Suprapubic skin (tissue), 4 donors: ENCODE results near the gene UBE2O. TPM values are rescaled to one million over a fixed set of nuclear protein-coding genes. Genes with fewer than 3 reads are reported as not detected.

Source experiments
- DNase-seq, 2 donors: peaks; one replicate each; pipeline ENCODE4 v3.0.0-alpha.2; 2019; ENCODE audit warnings: low spot score in 2 of 2
- H3K27ac ChIP-seq: fragments of 200-600 bp; sonication (generic); one replicate; pipeline ENCODE4 v1.5.1; 2019
- H3K27me3 ChIP-seq: fragments of 200-600 bp; sonication (generic); one replicate; pipeline ENCODE4 v1.5.1; 2019
- H3K36me3 ChIP-seq: fragments of 200-600 bp; sonication (generic); one replicate; pipeline ENCODE4 v1.5.1; 2019
- H3K4me1 ChIP-seq: fragments of 200-600 bp; sonication (generic); one replicate; pipeline ENCODE4 v1.5.1; 2019
- H3K4me3 ChIP-seq: fragments of 200-600 bp; sonication (generic); one replicate; pipeline ENCODE4 v1.5.1; 2019; ENCODE audit warnings: mild to moderate bottlenecking
- H3K9me3 ChIP-seq: fragments of 200-600 bp; sonication (generic); one replicate; pipeline ENCODE4 v1.5.1; 2019
- CTCF ChIP-seq, 2 donors: fragments of 200-600 bp in 1 of 2; fragments of 450-650 bp in 1 of 2; sonication (generic) in 1 of 2; IDR thresholded peaks; one replicate each; pipeline ENCODE4 v1.5.1; 2016 to 2019; ENCODE audit warnings: antibody characterized with exemption in 2 of 2, mild to moderate bottlenecking in 1 of 2, moderate library complexity in 1 of 2
- EP300 ChIP-seq: sonication (generic); formaldehyde crosslinking; IDR thresholded peaks from one replicate; pipeline ENCODE4 v1.6.1; 2017; ENCODE audit warnings: antibody characterized with exemption
- POLR2A ChIP-seq, 2 donors: fragments of 450-650 bp; IDR thresholded peaks; one replicate each; pipeline ENCODE4 v1.6.1; 2017; ENCODE audit warnings: antibody characterized with exemption in 2 of 2, mild to moderate bottlenecking in 2 of 2, moderate library complexity in 2 of 2
- POLR2AphosphoS5 ChIP-seq, 3 donors: sonication (generic); formaldehyde crosslinking; IDR thresholded peaks; one replicate each; pipeline ENCODE4 v1.6.1; 2017; ENCODE audit warnings: antibody characterized with exemption in 3 of 3
- WGBS: methylation state at CpG from one replicate; pipeline ENCODE4 v1.1.5; 2018; 5-methylcytosine and 5-hydroxymethylcytosine counted together
- total RNA-seq, 4 donors: library from RNA; depleted of rRNA; stranded (reverse); fragments of >200 nt; gene quantifications; one replicate each; pipeline ENCODE4 v1.1.0, GENCODE V29; 2016

UBE2O gene
- total RNA-seq, 4 donors from 2014 or later: 31.3 to 42.0 (median 37.7) TPM

- no peaks in the 10 kb centered on the region for H3K36me3 ChIP-seq
- WGBS: 94% methylated on average over 6 of the region's 6 CpGs
Observed at GRCh38 chr17:76496464-76496863, 43.5 kb upstream of the UBE2O start.

GRCh38 chr17:76495663-76496400 lies 42.9 kb upstream of the UBE2O start:
- TF ChIP-seq POLR2A (IDR thresholded peaks at IDR 0.05) (no peak), CTCF (IDR thresholded peaks at IDR 0.05) (no peak), POLR2AphosphoS5 (IDR thresholded peaks at IDR 0.05) (no peak), EP300 (no peak)
- Histone ChIP-seq H3K36me3 (no peaks in the 10 kb centered on the region), H3K9me3 (no peaks in the 10 kb centered on the region), H3K27ac (no peak overlapping the region), H3K27me3 (no peaks in the 10 kb centered on the region), H3K4me3 (no peak overlapping the region), H3K4me1 (peaks cover 72% of the 10 kb centered on the region)
- WGBS: 70% methylated on average over 15 of the region's 16 CpGs
- no peak for DNase-seq

More at GRCh38 chr17:76496464-76496863, 43.5 kb upstream of the UBE2O start:
- Histone ChIP-seq H3K27me3 (no peaks in the 10 kb centered on the region), H3K4me1 (peaks cover 70% of the 10 kb centered on the region), H3K27ac (no peak overlapping the region), H3K4me3 (no peak overlapping the region), H3K9me3 (no peaks in the 10 kb centered on the region)
- no peak for DNase-seq
- TF ChIP-seq POLR2A (IDR thresholded peaks at IDR 0.05) (no peak), EP300 (no peak), CTCF (IDR thresholded peaks at IDR 0.05) (no peak), POLR2AphosphoS5 (IDR thresholded peaks at IDR 0.05) (no peak)

GRCh38 chr17:76493505-76494167 lies 40.7 kb upstream of the UBE2O start:
- 53% methylated on average over 12 of the region's 21 CpGs for WGBS
- DNase-seq: no peak
- Histone ChIP-seq H3K27me3 (no peaks in the 10 kb centered on the region), H3K27ac (peak overlapping the region; percentile 76), H3K4me1 (peaks cover 61% of the 10 kb centered on the region), H3K4me3 (peak overlapping the region; percentile 1), H3K36me3 (no peaks in the 10 kb centered on the region), H3K9me3 (no peaks in the 10 kb centered on the region)
- TF ChIP-seq CTCF (IDR thresholded peaks at IDR 0.05) (no peak), EP300 (no peak), POLR2AphosphoS5 (IDR thresholded peaks at IDR 0.05) (no peak), POLR2A (IDR thresholded peaks at IDR 0.05) (no peak)

- no peak for TF ChIP-seq CTCF (IDR thresholded peaks at IDR 0.05)
- peak in 1 of 3 donors; percentile 10 for TF ChIP-seq POLR2AphosphoS5 (IDR thresholded peaks at IDR 0.05)
- Histone ChIP-seq H3K27me3 (no peaks in the 10 kb centered on the region), H3K9me3 (no peaks in the 10 kb centered on the region), H3K4me3 (peak overlapping the region; percentile 1), H3K4me1 (peaks cover 55% of the 10 kb centered on the region), H3K36me3 (no peaks in the 10 kb centered on the region), H3K27ac (peak overlapping the region; percentile 76)
- WGBS: 11% methylated on average over 7 of the region's 15 CpGs
- peak in 1 of 2 donors; percentile 82 for DNase-seq
Observed at GRCh38 chr17:76492989-76493501, 40.1 kb upstream of the UBE2O start.
